ENCODE measurements around the gene GRHL1.

GRCh38 chr2:9970200-9971044 is 18.9 kb downstream of the GRHL1 start:
- TF ChIP-seq CTCF (IDR thresholded peaks at IDR 0.05; ENCODE audit: low read depth, low read length, missing input control) (no peak), GABPA (IDR thresholded peaks at IDR 0.05 in 1 of 2, conservative IDR thresholded peaks at IDR 0.05 in 1 of 2) (no peak), REST (IDR thresholded peaks at IDR 0.05) (no peak), EGR1 (IDR thresholded peaks at IDR 0.05; ENCODE audit: low read depth in 2 of 2) (no peak), JUND (IDR thresholded peaks at IDR 0.05) (no peak), ATF3 (IDR thresholded peaks at IDR 0.05) (no peak), RAD21 (IDR thresholded peaks at IDR 0.05) (no peak)

All from liver (tissue), 3 donors.